ENCODE data around the gene OR1A1.
"Not testable (repeated sequence)": the region's sequence is repeated elsewhere in the genome, so short reads cannot be mapped to it uniquely, and the experiment has no call there.

The OR1A1 gene, protein sequence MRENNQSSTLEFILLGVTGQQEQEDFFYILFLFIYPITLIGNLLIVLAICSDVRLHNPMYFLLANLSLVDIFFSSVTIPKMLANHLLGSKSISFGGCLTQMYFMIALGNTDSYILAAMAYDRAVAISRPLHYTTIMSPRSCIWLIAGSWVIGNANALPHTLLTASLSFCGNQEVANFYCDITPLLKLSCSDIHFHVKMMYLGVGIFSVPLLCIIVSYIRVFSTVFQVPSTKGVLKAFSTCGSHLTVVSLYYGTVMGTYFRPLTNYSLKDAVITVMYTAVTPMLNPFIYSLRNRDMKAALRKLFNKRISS

GRCh38 chr17:3207367-3207766 is at the start of gene OR1A1:
Gene OR1A1, plus strand, starts transcription at chr17:3207667. Its CDS starts 7,954 bp downstream, at chr17:3215621.
- no peak within 1 kb of the TSS for H3K27ac Mint-ChIP-seq (ENCODE audit: low read depth)
- no peaks in the 10 kb centered on the region for H3K4me1 Mint-ChIP-seq
- no peak within 1 kb of the TSS for H3K4me3 Mint-ChIP-seq
- DNase-seq (ENCODE audit: low spot score in 2 of 2) (no peak), ATAC-seq (replicated peaks; ENCODE audit: extremely low read depth, poor library complexity, severe bottlenecking) (no peak)
- peaks cover 2% of the 10 kb centered on the region for H3K36me3 Mint-ChIP-seq (ENCODE audit: insufficient read depth)
- H3K9me3 Mint-ChIP-seq: no peaks in the 10 kb centered on the region
- peaks cover 42% of the 10 kb centered on the region for H3K27me3 Mint-ChIP-seq

DNA sequence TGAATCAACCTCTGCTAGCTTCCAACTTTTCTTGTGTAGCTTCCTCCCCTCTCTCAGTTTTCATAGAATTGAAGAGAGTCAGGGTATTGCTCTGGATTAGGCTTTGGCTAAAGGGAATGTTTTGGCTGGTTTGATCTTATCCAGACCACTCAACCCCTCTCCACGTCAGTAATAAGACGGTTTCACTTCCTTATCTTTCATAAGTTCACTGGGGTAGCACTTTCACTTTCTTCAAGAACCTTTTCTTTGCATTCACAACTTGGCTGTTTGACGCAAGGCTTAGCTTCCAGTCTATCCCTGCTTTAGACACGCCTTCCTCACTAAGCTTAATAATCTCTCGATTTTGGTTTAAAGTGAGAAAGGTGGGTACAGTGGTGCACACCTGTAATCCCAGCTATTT is 39.9 kb upstream of the OR1A1 start:
- ATAC-seq (replicated peaks; ENCODE audit: extremely low read depth, poor library complexity, severe bottlenecking): no peak
- Mint-ChIP-seq H3K9me3 (no peaks in the 10 kb centered on the region), H3K4me3 (no peak overlapping the region), H3K27ac (ENCODE audit: low read depth) (no peak overlapping the region), H3K36me3 (ENCODE audit: insufficient read depth) (no peaks in the 10 kb centered on the region), H3K4me1 (no peaks in the 10 kb centered on the region), H3K27me3 (peaks cover 80% of the 10 kb centered on the region)
- DNase-seq (ENCODE audit: low spot score in 2 of 2): no peak

DNA sequence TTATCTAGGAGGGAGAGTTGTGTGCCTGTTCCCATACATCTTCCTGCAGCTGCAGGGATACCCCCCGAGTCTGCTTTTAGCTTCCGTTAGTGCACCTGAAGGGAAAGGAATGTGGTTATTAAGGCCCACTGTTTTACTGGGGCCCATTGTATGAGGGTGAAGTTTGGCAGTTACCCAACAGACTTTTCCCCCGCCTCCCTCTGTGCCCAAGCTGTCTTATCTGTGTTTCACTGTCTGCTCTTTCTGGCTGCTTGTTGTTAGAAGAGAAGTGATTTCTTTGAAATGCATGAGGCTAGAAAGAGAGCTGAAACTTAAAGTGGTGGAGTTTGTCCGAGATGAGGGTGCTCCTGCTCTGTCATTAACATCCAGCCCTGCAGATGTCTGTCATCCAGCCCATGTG is 17.5 kb upstream of the OR1A1 start:
- Mint-ChIP-seq H3K27me3 (peaks cover 34% of the 10 kb centered on the region), H3K4me3 (no peak overlapping the region), H3K9me3 (no peaks in the 10 kb centered on the region), H3K36me3 (ENCODE audit: insufficient read depth) (no peaks in the 10 kb centered on the region), H3K4me1 (no peaks in the 10 kb centered on the region), H3K27ac (ENCODE audit: low read depth) (no peak overlapping the region)
- DNase-seq (ENCODE audit: low spot score in 2 of 2) (no peak), ATAC-seq (replicated peaks; ENCODE audit: extremely low read depth, poor library complexity, severe bottlenecking) (no peak)

- no peaks in the 10 kb centered on the region for H3K36me3 Mint-ChIP-seq (ENCODE audit: insufficient read depth)
- no peak within 1 kb of the TSS for H3K4me3 Mint-ChIP-seq
- DNase-seq (ENCODE audit: low spot score in 2 of 2) (no peak), ATAC-seq (replicated peaks; ENCODE audit: extremely low read depth, poor library complexity, severe bottlenecking) (no peak)
- H3K4me1 Mint-ChIP-seq: no peaks in the 10 kb centered on the region
- H3K27ac Mint-ChIP-seq (ENCODE audit: low read depth): no peak within 1 kb of the TSS
- no peaks in the 10 kb centered on the region for H3K9me3 Mint-ChIP-seq
- peaks cover 68% of the 10 kb centered on the region for H3K27me3 Mint-ChIP-seq
These were observed 10.2 kb upstream of the OR1A1 start, which contains the start of gene OR1A2 for GRCh38 chr17:3197219-3197618. Gene OR1A2, plus strand, starts transcription at chr17:3197519. Its CDS starts 0 bp downstream, at chr17:3197519.

GRCh38 chr17:3208484-3208883 is 1.0 kb downstream of the OR1A1 start:
- Mint-ChIP-seq H3K27ac (ENCODE audit: low read depth) (no peak overlapping the region), H3K27me3 (peaks cover 53% of the 10 kb centered on the region), H3K36me3 (ENCODE audit: insufficient read depth) (peaks cover 2% of the 10 kb centered on the region), H3K4me3 (no peak overlapping the region), H3K9me3 (peaks cover 1% of the 10 kb centered on the region), H3K4me1 (no peaks in the 10 kb centered on the region)
- ATAC-seq (replicated peaks; ENCODE audit: extremely low read depth, poor library complexity, severe bottlenecking): no peak
- no peak for DNase-seq (ENCODE audit: low spot score in 2 of 2)

DNA sequence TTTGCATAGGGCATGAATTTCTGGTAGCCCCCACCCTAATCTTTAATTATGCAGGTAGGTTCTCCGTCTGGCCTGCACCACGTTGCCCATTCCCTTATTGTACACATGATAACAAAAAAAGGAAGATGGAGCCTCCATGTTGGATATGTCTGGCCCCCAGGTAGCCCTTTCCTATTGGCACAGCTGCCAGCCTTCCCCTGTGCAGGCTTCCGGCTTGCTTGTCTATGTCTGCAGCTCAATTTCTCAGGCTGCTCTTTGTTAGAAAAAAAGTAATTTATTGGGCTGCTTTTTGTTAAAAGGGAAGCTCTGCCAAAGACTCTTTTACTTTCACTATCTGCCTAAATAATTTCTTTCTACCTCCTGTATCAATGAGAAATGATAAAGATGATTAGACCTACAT is 5.5 kb downstream of the OR1A1 start:
- no peak overlapping the region for H3K27ac Mint-ChIP-seq (ENCODE audit: low read depth)
- H3K27me3 Mint-ChIP-seq: peaks cover 59% of the 10 kb centered on the region
- ATAC-seq (replicated peaks; ENCODE audit: extremely low read depth, poor library complexity, severe bottlenecking) (no peak), DNase-seq (ENCODE audit: low spot score in 2 of 2) (no peak)
- H3K4me1 Mint-ChIP-seq: no peaks in the 10 kb centered on the region
- H3K9me3 Mint-ChIP-seq: peaks cover 8% of the 10 kb centered on the region
- H3K36me3 Mint-ChIP-seq (ENCODE audit: insufficient read depth): no peaks in the 10 kb centered on the region
- H3K4me3 Mint-ChIP-seq: no peak overlapping the region

DNA sequence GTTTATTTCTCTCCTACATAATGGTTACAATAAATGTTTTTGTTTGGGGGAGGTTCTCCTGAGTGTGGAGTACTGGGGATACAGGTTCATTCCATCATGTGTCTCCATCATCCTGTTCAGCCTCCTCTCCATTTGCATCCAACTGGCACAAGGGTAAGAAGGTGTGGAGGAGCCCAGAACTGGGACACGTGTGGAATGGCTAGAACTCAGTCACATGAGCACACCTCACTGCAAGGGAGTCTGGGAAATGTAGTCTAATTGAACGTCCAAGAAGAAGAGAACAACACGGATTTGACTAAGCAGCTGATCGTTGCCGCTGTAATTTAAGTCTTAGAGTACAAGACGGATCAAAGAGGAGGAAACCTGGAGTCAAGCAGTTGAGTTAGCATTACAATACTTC is 6.1 kb downstream of the OR1A1 start:
- peaks cover 64% of the 10 kb centered on the region for H3K27me3 Mint-ChIP-seq
- no peak overlapping the region for H3K4me3 Mint-ChIP-seq

DNA sequence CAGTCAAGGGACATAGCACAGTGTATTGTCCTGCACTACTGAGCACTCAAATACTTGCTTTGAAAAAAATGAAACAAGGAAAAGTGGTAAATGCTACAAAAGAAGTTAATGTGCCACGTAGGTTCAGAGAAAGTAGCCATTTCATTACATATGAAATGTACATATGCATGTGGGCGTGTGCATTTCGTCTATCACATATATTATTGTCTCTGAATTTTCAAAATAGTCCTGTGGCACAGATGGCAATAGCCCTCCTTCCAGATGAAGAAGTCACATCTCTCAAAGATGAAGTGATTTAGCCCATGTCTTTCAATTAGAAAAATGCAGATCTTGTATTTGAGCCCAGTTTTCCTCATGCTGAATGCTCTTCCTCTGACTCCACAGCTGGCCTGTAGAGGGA is 12.5 kb downstream of the OR1A1 start:
- H3K27ac Mint-ChIP-seq (ENCODE audit: low read depth); H3K36me3 Mint-ChIP-seq (ENCODE audit: insufficient read depth); H3K9me3 Mint-ChIP-seq; DNase-seq (ENCODE audit: low spot score in 2 of 2); ATAC-seq (replicated peaks; ENCODE audit: extremely low read depth, poor library complexity, severe bottlenecking); H3K4me3 Mint-ChIP-seq: not testable (repeated sequence)
- H3K27me3 Mint-ChIP-seq: peaks cover 48% of the 10 kb centered on the region
- H3K4me1 Mint-ChIP-seq: peaks cover 11% of the 10 kb centered on the region

More for the DNA sequence above, 6.1 kb downstream of the OR1A1 start:
- no peaks in the 10 kb centered on the region for H3K4me1 Mint-ChIP-seq
- ATAC-seq (replicated peaks; ENCODE audit: extremely low read depth, poor library complexity, severe bottlenecking): no peak
- no peak for DNase-seq (ENCODE audit: low spot score in 2 of 2)
- H3K9me3 Mint-ChIP-seq: peaks cover 13% of the 10 kb centered on the region
- H3K27ac Mint-ChIP-seq (ENCODE audit: low read depth): no peak overlapping the region
- H3K36me3 Mint-ChIP-seq (ENCODE audit: insufficient read depth): no peaks in the 10 kb centered on the region

DNA sequence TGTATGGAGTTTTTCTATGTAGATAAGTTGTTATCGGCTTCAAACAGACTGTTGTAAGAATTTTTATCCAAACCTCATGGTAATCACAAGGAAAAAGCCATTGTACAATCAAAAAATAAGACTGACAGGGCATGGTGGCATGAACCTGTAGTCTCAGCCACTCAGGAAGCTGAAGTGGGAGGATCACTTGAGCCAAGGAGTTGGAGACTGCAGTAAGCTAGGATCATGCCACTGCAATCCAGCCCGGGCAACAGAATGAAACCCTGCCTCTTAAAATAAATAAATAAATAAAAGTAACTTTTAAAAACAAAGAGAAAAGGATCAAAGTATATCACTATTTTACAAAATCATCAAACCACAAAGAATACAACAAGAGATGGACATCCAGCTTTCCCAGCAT is 14.4 kb downstream of the OR1A1 start:
- no peak overlapping the region for H3K27ac Mint-ChIP-seq (ENCODE audit: low read depth)
- DNase-seq (ENCODE audit: low spot score in 2 of 2) (no peak), ATAC-seq (replicated peaks; ENCODE audit: extremely low read depth, poor library complexity, severe bottlenecking) (no peak)
- peaks cover 3% of the 10 kb centered on the region for H3K36me3 Mint-ChIP-seq (ENCODE audit: insufficient read depth)
- H3K27me3 Mint-ChIP-seq: peaks cover 52% of the 10 kb centered on the region
- peaks cover 7% of the 10 kb centered on the region for H3K9me3 Mint-ChIP-seq
- H3K4me1 Mint-ChIP-seq: peaks cover 11% of the 10 kb centered on the region
- H3K4me3 Mint-ChIP-seq: no peak overlapping the region

- H3K36me3 Mint-ChIP-seq (ENCODE audit: insufficient read depth): peaks cover 3% of the 10 kb centered on the region
- ATAC-seq (replicated peaks; ENCODE audit: extremely low read depth, poor library complexity, severe bottlenecking): no peak
- H3K4me1 Mint-ChIP-seq: peaks cover 11% of the 10 kb centered on the region
- H3K9me3 Mint-ChIP-seq: peaks cover 7% of the 10 kb centered on the region
- no peak overlapping the region for H3K4me3 Mint-ChIP-seq
- H3K27me3 Mint-ChIP-seq: peaks cover 52% of the 10 kb centered on the region
- DNase-seq (ENCODE audit: low spot score in 2 of 2): no peak
- H3K27ac Mint-ChIP-seq (ENCODE audit: low read depth): no peak overlapping the region
These were observed 15.0 kb downstream of the OR1A1 start for GRCh38 chr17:3222505-3222904.

GRCh38 chr17:3224721-3225352 is 17.4 kb downstream of the OR1A1 start:
- not testable (repeated sequence) for DNase-seq (ENCODE audit: low spot score in 2 of 2); H3K27ac Mint-ChIP-seq (ENCODE audit: low read depth); H3K9me3 Mint-ChIP-seq; H3K36me3 Mint-ChIP-seq (ENCODE audit: insufficient read depth); H3K4me3 Mint-ChIP-seq; ATAC-seq (replicated peaks; ENCODE audit: extremely low read depth, poor library complexity, severe bottlenecking)
- Mint-ChIP-seq H3K4me1 (peaks cover 11% of the 10 kb centered on the region), H3K27me3 (peaks cover 44% of the 10 kb centered on the region)

DNA sequence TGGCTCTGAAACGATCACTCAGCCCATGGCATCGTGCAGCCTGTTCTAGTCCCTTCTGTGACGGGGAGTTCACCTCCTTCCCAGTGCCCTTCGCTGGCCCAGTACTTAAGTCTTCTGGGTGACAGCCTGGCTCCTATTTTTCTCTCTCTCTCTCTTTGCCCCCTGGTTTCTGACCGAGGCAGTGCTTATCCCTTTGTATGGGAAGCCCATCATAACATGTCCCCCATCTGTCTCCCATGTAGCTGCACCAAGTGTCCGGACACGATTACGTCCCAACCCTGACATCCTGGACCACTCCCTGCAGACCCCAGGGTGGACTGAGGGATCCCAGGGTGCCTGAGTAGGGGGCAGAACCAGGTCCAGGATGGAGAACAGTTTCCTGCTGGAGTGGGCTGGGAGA is 24.8 kb downstream of the OR1A1 start:
- ATAC-seq (replicated peaks; ENCODE audit: extremely low read depth, poor library complexity, severe bottlenecking); H3K4me3 Mint-ChIP-seq; H3K4me1 Mint-ChIP-seq: not testable (repeated sequence)

DNA sequence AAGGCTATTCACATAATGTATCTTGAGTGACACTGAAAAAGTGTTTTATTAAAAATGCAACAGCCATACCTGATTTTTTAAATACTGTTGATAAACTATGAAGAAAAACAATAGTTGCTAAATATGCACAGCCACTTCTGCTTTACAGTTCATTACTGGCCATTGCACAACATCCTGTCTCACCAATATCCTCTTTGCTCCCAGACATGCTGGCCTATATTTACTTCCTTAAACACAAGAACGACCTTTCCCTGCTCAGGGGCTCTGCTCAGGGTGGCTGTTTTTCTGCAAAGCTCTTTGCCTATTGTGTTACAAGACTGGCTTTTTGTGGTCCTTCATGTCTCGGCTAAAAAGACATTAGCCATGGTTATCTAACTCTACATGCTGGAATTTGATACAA is 31.2 kb downstream of the OR1A1 start:
- H3K27ac Mint-ChIP-seq (ENCODE audit: low read depth); H3K4me3 Mint-ChIP-seq: not testable (repeated sequence)

More for the DNA sequence above, 24.8 kb downstream of the OR1A1 start:
- not testable (repeated sequence) for H3K9me3 Mint-ChIP-seq; H3K27ac Mint-ChIP-seq (ENCODE audit: low read depth); H3K36me3 Mint-ChIP-seq (ENCODE audit: insufficient read depth); DNase-seq (ENCODE audit: low spot score in 2 of 2)
- peaks cover 12% of the 10 kb centered on the region for H3K27me3 Mint-ChIP-seq

More for the DNA sequence above, 31.2 kb downstream of the OR1A1 start:
- DNase-seq (ENCODE audit: low spot score in 2 of 2); H3K27me3 Mint-ChIP-seq; H3K9me3 Mint-ChIP-seq; ATAC-seq (replicated peaks; ENCODE audit: extremely low read depth, poor library complexity, severe bottlenecking); H3K4me1 Mint-ChIP-seq; H3K36me3 Mint-ChIP-seq (ENCODE audit: insufficient read depth): not testable (repeated sequence)
